Endodermal cell (in vitro differentiated cells): Measurements from ENCODE around the gene DLST. TPM values are rescaled to one million over a fixed set of nuclear protein-coding genes. Genes with fewer than 3 reads are reported as not detected.

Experiments
- DNase-seq: peaks from one replicate; pipeline ENCODE4 v3.0.0-alpha.2; 2017
- H3K27ac ChIP-seq: 2 replicates; pipeline ENCODE4 v1.5.1; 2013; ENCODE audit warnings: mild to moderate bottlenecking, low read depth, low read length, moderate library complexity
- H3K27me3 ChIP-seq: 2 replicates; pipeline ENCODE4 v1.6.1; 2013; ENCODE audit warnings: mild to moderate bottlenecking, low read length, moderate library complexity; ENCODE audit not compliant: insufficient read depth, control insufficient read depth, poor library complexity, severe bottlenecking
- H3K36me3 ChIP-seq: 2 replicates; pipeline ENCODE4 v1.7.0; 2013; ENCODE audit warnings: mild to moderate bottlenecking, low read length, moderate library complexity; ENCODE audit not compliant: control insufficient read depth, insufficient read depth
- H3K4me1 ChIP-seq: one replicate; pipeline ENCODE4 v1.7.0; 2013; ENCODE audit warnings: low read length; ENCODE audit not compliant: control insufficient read depth, insufficient read depth
- H3K4me3 ChIP-seq: 2 replicates; pipeline ENCODE4 v1.5.1; 2013; ENCODE audit warnings: mild to moderate bottlenecking, low read length, moderate library complexity
- H3K9ac ChIP-seq: 2 replicates; pipeline ENCODE4 v1.6.1; 2013; ENCODE audit warnings: mild to moderate bottlenecking, low read length, moderate library complexity; ENCODE audit not compliant: poor library complexity, severe bottlenecking; ENCODE audit errors: extremely low read depth
- H3K9me3 ChIP-seq: 2 replicates; pipeline ENCODE4 v1.6.1; 2013; ENCODE audit warnings: mild to moderate bottlenecking, low read length, moderate library complexity; ENCODE audit not compliant: control insufficient read depth
- H3K27ac Mint-ChIP-seq: 2 replicates; pipeline ENCODE4 v1.8.0; 2020; ENCODE audit warnings: mixed read lengths
- H3K27me3 Mint-ChIP-seq: 2 replicates; pipeline ENCODE4 v1.8.0; 2021; ENCODE audit warnings: mild to moderate bottlenecking, mixed read lengths; ENCODE audit not compliant: insufficient read depth
- H3K36me3 Mint-ChIP-seq: 2 replicates; pipeline ENCODE4 v1.8.0; 2020; ENCODE audit warnings: low read depth, mixed read lengths
- H3K4me1 Mint-ChIP-seq: 2 replicates; pipeline ENCODE4 v1.8.0; 2020; ENCODE audit warnings: mixed read lengths
- H3K4me3 Mint-ChIP-seq: 2 replicates; pipeline ENCODE4 v1.8.0; 2020; ENCODE audit warnings: mild to moderate bottlenecking, moderate library complexity, mixed read lengths
- H3K9me3 Mint-ChIP-seq: 2 replicates; pipeline ENCODE4 v1.8.0; 2020; ENCODE audit warnings: mild to moderate bottlenecking, mixed read lengths
- CTCF ChIP-seq: fragments of 200-600 bp; sonication (generic); conservative IDR thresholded peaks from 2 replicates; pipeline ENCODE4 v1.5.0; 2021; ENCODE audit warnings: antibody characterized with exemption, mild to moderate bottlenecking
- WGBS, 2 experiments: methylation state at CpG; one replicate each; pipeline versions ENCODE4 v1.1.5 to v1.1.7; 2013; ENCODE audit warnings: missing lambda C conversion rate in 2 of 2, mixed read lengths in 1 of 2; ENCODE audit not compliant: insufficient coverage in 1 of 2, insufficient read length in 1 of 2; 5-methylcytosine and 5-hydroxymethylcytosine counted together
- total RNA-seq, 2 donors: library from RNA; stranded (reverse); fragmentation: NEBNext Ultra II Directional in 1 of 2; extraction: Animal tissue kit (Norgen Biotek cat#: 25700) in 1 of 2; gene quantifications; 2 replicates in 1 of 2; 3 replicates in 1 of 2; pipeline ENCODE4 v1.2.1, GENCODE V29; 2021

Gene DLST
- total RNA-seq, 2 donors from 2014 or later, result 119 to 126 TPM

GRCh38 chr14:74952697-74953484 is 71.2 kb downstream of the DLST start:
- H3K27ac Mint-ChIP-seq, result no peak overlapping the region

More at GRCh38 chr14:74952697-74953484, 71.2 kb downstream of the DLST start:
- 90 to 96% methylated on average over 5 to 18 of the region's 18 CpGs for WGBS, 2 experiments
- Mint-ChIP-seq H3K27me3 (peaks cover 13% of the 10 kb centered on the region), H3K4me1 (peaks cover 17% of the 10 kb centered on the region), H3K9me3 (no peaks in the 10 kb centered on the region), H3K36me3 (no peaks in the 10 kb centered on the region), H3K4me3 (no peak overlapping the region)
- TF ChIP-seq CTCF, result no peak
- DNase-seq, result no peak
- Histone ChIP-seq H3K27ac (no peak overlapping the region), H3K36me3 (no peaks in the 10 kb centered on the region), H3K9me3 (no peaks in the 10 kb centered on the region), H3K4me3 (no peak overlapping the region), H3K9ac (no peak overlapping the region), H3K27me3 (peaks cover 24% of the 10 kb centered on the region), H3K4me1 (peaks cover 11% of the 10 kb centered on the region)

Other genes with a start within 250 kb of the DLST start
- 10 to 100 TPM; 36.5 to 39.0 TPM for gene AREL1, start 168.8 kb upstream of the DLST start, total RNA-seq
- gene FCF1, start 168.8 kb upstream of the DLST start, total RNA-seq, result 10 to 100 TPM; 68.4 to 71.3 TPM
- gene YLPM1, start 118.6 kb upstream of the DLST start, total RNA-seq, result 10 to 100 TPM; 75.2 to 76.2 TPM
- not detected for gene PROX2, start 5.8 kb upstream of the DLST start, total RNA-seq
- gene RPS6KL1, start 41.3 kb downstream of the DLST start, total RNA-seq, result 10 to 100 TPM in 1 of 2 donors, 1 to 10 TPM in 1; 4.4 to 10.4 TPM
- 1 to 10 TPM; 5.0 to 7.6 TPM for gene PGF, start 73.7 kb downstream of the DLST start, total RNA-seq
- gene EIF2B2, start 121.0 kb downstream of the DLST start, total RNA-seq, result 10 to 100 TPM; 35.0 to 41.6 TPM
- 10 to 100 TPM; 18.7 to 34.6 TPM for gene MLH3, start 169.6 kb downstream of the DLST start, total RNA-seq
- gene ACYP1, start 182.1 kb downstream of the DLST start, total RNA-seq, result 10 to 100 TPM; 21.4 to 26.0 TPM
- 1 to 10 TPM; 2.3 to 2.7 TPM for gene ZC2HC1C, start 187.7 kb downstream of the DLST start, total RNA-seq
- 10 to 100 TPM; 74.1 to 97.5 TPM for gene NEK9, start 245.1 kb downstream of the DLST start, total RNA-seq